ENCODE results near the gene KRTAP10-7. TPM values are rescaled to one million over a fixed set of nuclear protein-coding genes. Genes with fewer than 3 reads are reported as not detected.
"Not testable (repeated sequence)": the region's sequence is repeated elsewhere in the genome, so short reads cannot be mapped to it uniquely, and the experiment has no call there.

KRTAP10-7 gene
- total and polyA plus RNA-seq, 9 of the 15 experiments (the other 6 are each of a cell fraction or from before 2014, with no cell fraction given), result not detected

- TF ChIP-seq TEAD2 (tag; IDR thresholded peaks at IDR 0.05) (no peak), ID3 (CRISPR knock-in tag; IDR thresholded peaks at IDR 0.05) (no peak), ID3 (tag; IDR thresholded peaks at IDR 0.05) (no peak)
- no peak for DNase-seq (ENCODE audit: extremely low read depth in 1 of 4, low spot score in 3 of 4)
- no peak overlapping the region for H3K4me3 ChIP-seq
- H3K9ac ChIP-seq (ENCODE audit: insufficient read depth in 1 of 2, low read depth in 2 of 2, low read length in 2 of 2), result no peak overlapping the region
- in situ Hi-C loops (cut with MboI) (no loop called here), intact Hi-C loops (cut with micrococcal nuclease) (no loop called here)
- H4K20me1 ChIP-seq (replicated peaks; ENCODE audit: control insufficient read depth, insufficient read depth, low read length), result no peaks in the 10 kb centered on the region
- H3K9me1 ChIP-seq (ENCODE audit: control insufficient read depth, insufficient read depth, low read length), result peaks cover under 1% of the 10 kb centered on the region
- H3K9me3 ChIP-seq (replicated peaks; ENCODE audit: control insufficient read depth, insufficient read depth, low read depth, low read length), result no peaks in the 10 kb centered on the region; the same call in none of the 2 replicates
- H3K27me3 ChIP-seq (ENCODE audit: control insufficient read depth in 2 of 2, insufficient read depth in 2 of 2, low read length in 2 of 2), result peaks cover 3 to 15% of the 10 kb centered on the region in 2 experiments; a peak in 4 of 5 replicates
- no peaks in the 10 kb centered on the region for H3K36me3 ChIP-seq (ENCODE audit: control insufficient read depth, insufficient read depth, low read length)
- no peak for ATAC-seq
- FAIRE-seq, result no peak
- no peak overlapping the region for H3K27ac ChIP-seq (ENCODE audit: extremely low read depth, low read depth, low read length)
- H3K79me2 ChIP-seq (ENCODE audit: control insufficient read depth, insufficient read depth, low read length), result no peaks in the 10 kb centered on the region
- POLR2A ChIA-PET, result interaction anchor here (0.9 kb wide), 1 partner anchor 27 kb away, joined by 3 read pairs; no protein-coding TSS in a partner anchor
- no peak overlapping the region for H2AFZ ChIP-seq (ENCODE audit: low read depth, low read length)
- CTCF ChIA-PET (ENCODE audit: low intra/inter-chr PET ratio), result no interaction called here
- H3K4me2 ChIP-seq (ENCODE audit: insufficient read depth, low read length), result no peak overlapping the region
- BruUV-seq (replicated peaks), result no TSS peak
- H3K4me1 ChIP-seq (replicated peaks in 1 of 2; ENCODE audit: control insufficient read depth in 2 of 2, insufficient read depth in 2 of 2, low read length in 2 of 2), result peaks cover 0 to 5% of the 10 kb centered on the region in 2 experiments; a peak in 1 of 5 replicates
These were observed 8.8 kb downstream of the KRTAP10-7 start for GRCh38 chr21:44609193-44609592.

DNA sequence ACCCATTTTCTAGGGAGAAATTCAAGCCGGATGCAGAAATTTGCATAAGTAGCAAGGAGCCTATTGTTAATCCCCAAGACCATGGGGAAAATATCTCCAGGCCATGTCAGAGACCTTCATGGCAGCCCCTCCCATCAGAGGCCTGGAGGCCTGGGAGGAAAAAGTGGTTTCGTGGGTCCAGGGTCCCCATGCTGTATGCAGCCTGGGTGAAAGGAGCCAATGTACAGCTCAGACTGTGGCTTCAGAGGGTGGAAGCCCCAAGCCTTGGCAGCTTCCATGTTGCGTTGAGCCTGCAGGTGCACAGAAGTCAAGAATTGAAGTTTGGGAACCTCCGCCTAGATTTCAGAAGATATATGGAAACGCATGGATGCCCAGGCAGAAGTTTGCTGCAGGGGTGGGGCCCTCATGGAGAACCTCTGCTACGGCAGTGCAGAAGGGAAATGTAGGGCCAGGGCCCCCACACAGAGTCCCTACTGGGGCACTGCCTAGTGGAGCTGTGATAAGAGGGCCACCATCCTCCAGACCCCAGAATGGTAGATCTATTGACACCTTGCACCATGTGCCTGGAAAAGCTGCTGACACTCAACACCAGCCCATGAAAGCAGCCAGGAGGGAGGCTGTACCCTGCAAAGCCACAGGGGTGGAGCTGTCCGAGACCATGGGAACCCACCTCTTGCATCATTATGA, 9.9 kb downstream of the KRTAP10-7 start:
- POLR2A ChIA-PET, result interaction anchor here (0.6 kb wide), 1 partner anchor 119 kb away, joined by 3 read pairs; no protein-coding TSS in a partner anchor
- intact Hi-C loops (cut with micrococcal nuclease), result not testable (repeated sequence)
- TF ChIP-seq TRIM28 (IDR thresholded peaks at IDR 0.05), result 0 out of 2 replicates have a peak, but pooled peaks have one; percentile 58

More for the DNA sequence above, 9.9 kb downstream of the KRTAP10-7 start:
- 3% methylated on average over 7 of the region's 7 CpGs for WGBS (ENCODE audit: insufficient coverage, low coverage, missing lambda C conversion rate)
- BruUV-seq (replicated peaks); ATAC-seq; CTCF ChIA-PET (ENCODE audit: low intra/inter-chr PET ratio); H3K9me3 ChIP-seq (replicated peaks; ENCODE audit: control insufficient read depth, insufficient read depth, low read depth, low read length); H3K4me3 ChIP-seq; H2AFZ ChIP-seq (ENCODE audit: low read depth, low read length); H3K4me2 ChIP-seq (ENCODE audit: insufficient read depth, low read length); H3K27ac ChIP-seq (ENCODE audit: extremely low read depth, low read depth, low read length); DNase-seq (ENCODE audit: extremely low read depth in 1 of 4, low spot score in 3 of 4); H4K20me1 ChIP-seq (replicated peaks; ENCODE audit: control insufficient read depth, insufficient read depth, low read length); H3K9me1 ChIP-seq (ENCODE audit: control insufficient read depth, insufficient read depth, low read length); H3K9ac ChIP-seq (ENCODE audit: insufficient read depth in 1 of 2, low read depth in 2 of 2, low read length in 2 of 2); H3K79me2 ChIP-seq (ENCODE audit: control insufficient read depth, insufficient read depth, low read length); in situ Hi-C loops (cut with MboI); FAIRE-seq; H3K36me3 ChIP-seq (ENCODE audit: control insufficient read depth, insufficient read depth, low read length): not testable (repeated sequence)
- Histone ChIP-seq H3K4me1 (replicated peaks in 1 of 2; ENCODE audit: control insufficient read depth in 2 of 2, insufficient read depth in 2 of 2, low read length in 2 of 2) (peaks cover 0 to 10% of the 10 kb centered on the region in 2 experiments; a peak in 2 of 5 replicates), H3K27me3 (ENCODE audit: control insufficient read depth in 2 of 2, insufficient read depth in 2 of 2, low read length in 2 of 2) (peaks cover 12 to 26% of the 10 kb centered on the region in 2 experiments; a peak in 4 of 5 replicates)
